Measurements from ENCODE around the gene HIGD1C.

Gene HIGD1C

DNA sequence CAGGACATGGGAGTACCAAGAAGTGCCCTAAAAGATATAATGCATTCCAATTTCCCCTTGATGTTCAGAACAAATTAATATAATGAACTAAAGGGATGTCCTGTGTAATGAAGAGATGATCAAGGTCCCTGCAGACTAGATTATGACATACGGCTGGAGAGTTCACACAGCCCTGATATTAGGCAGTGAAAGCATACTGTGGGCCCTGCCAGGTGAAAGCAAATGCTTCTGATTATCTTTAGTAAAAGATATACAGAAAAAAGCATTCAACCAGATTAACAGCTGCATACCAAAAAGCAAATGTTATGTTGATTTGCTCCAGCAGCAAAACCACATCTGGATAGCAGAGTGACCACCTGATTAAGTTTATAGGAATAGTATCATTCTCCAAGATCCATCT is 12.1 kb downstream of the HIGD1C start:
- DNase-seq (ENCODE audit: low read depth), result no peak
- H3K4me3 ChIP-seq (ENCODE audit: low read length), result no peak overlapping the region
- TF ChIP-seq CTCF (conservative IDR thresholded peaks at IDR 0.05; ENCODE audit: low read depth, low read length), result no peak

DNA sequence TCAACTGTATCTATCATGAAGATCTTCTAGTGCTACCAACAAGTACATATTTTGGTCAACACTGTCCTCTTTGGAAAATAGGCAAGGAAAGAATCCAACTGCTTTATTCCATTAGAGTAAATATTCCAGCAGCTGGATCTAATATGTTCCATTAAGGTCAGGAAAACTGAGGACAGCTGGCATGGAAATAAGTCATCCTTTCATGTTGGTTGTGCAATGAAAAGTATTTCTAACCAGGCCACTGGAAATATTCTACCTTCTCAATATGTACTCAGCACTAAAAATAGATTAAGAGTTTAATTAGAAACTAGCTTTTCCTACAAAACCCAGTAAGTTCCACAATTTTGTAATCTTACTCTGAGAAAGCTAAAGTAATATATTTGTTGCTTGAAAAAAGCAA is 19.6 kb downstream of the HIGD1C start:
- TF ChIP-seq CTCF (conservative IDR thresholded peaks at IDR 0.05; ENCODE audit: low read depth, low read length), result no peak
- no peak for DNase-seq (ENCODE audit: low read depth)
- H3K4me3 ChIP-seq (ENCODE audit: low read length), result no peak overlapping the region

DNA sequence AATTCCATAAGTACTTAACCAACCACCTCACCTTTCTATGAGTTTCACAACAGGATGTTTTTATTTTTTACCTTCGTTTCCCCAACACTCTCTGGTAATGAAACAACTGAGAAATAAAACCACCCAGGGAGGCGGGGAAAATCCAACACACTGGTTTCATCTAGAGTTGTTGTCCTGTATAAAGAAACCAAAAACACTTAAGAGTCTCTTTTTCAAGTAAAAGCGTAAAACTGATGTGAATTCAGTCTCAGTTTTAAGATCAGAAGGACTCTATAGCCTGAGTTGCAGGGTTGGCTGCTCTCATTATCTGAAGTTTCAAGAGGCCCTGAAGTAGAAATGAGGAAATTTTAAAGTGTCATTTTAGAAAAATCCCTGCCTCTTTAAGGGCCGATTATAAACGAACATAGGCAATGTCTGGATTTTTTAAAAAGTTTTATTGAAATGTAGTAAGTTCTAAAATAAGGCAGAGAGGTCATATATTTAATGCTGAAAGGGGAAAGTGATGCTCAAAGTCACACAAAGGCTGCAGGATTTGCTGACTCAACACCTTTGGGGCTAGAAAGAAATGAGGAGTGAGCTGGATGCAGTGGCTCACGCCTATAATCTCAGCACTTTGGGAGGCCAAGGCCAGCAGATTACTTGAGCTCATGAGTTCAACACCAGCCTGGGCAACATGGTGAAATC is 27.2 kb downstream of the HIGD1C start:
- no peak for DNase-seq (ENCODE audit: low read depth)
- TF ChIP-seq CTCF (conservative IDR thresholded peaks at IDR 0.05; ENCODE audit: low read depth, low read length), result no peak

GRCh38 chr12:50980545-50980944 is 28.2 kb downstream of the HIGD1C start:
- TF ChIP-seq CTCF (conservative IDR thresholded peaks at IDR 0.05; ENCODE audit: low read depth, low read length), result no peak
- DNase-seq (ENCODE audit: low read depth), result no peak
- H3K4me3 ChIP-seq (ENCODE audit: low read length), result no peak overlapping the region

More for the DNA sequence above, 27.2 kb downstream of the HIGD1C start:
- no peak overlapping the region for H3K4me3 ChIP-seq (ENCODE audit: low read length)

- no peak overlapping the region for H3K4me3 ChIP-seq (ENCODE audit: low read length)
- no peak for TF ChIP-seq CTCF (conservative IDR thresholded peaks at IDR 0.05; ENCODE audit: low read depth, low read length)
- no peak for DNase-seq (ENCODE audit: low read depth)
Measured at GRCh38 chr12:50981319-50982239, 29.2 kb downstream of the HIGD1C start.

- H3K4me3 ChIP-seq (ENCODE audit: low read length), result no peak overlapping the region
- DNase-seq (ENCODE audit: low read depth), result no peak
- TF ChIP-seq CTCF (conservative IDR thresholded peaks at IDR 0.05; ENCODE audit: low read depth, low read length), result no peak
Measured at GRCh38 chr12:50984586-50985298, 32.4 kb downstream of the HIGD1C start.
